Bronchial epithelial cell (primary cell): ENCODE data around the gene OPN4. TPM values are rescaled to one million over a fixed set of nuclear protein-coding genes. Genes with fewer than 3 reads are reported as not detected.
"Not testable (repeated sequence)": the region's sequence is repeated elsewhere in the genome, so short reads cannot be mapped to it uniquely, and the experiment has no call there.

ENCODE experiments used
- DNase-seq: peaks from one replicate; pipeline ENCODE4 v3.0.0-alpha.2; 2010; ENCODE audit warnings: low read depth
- FAIRE-seq: peaks from 2 replicates; lab custom pipeline; 2011; peaks lifted over from hg19 to GRCh38; lab: Jason Lieb, UNC
- H3K27me3 ChIP-seq: 2 replicates; pipeline ENCODE4 v1.5.1; 2011; ENCODE audit warnings: low read length; ENCODE audit not compliant: control insufficient read depth, insufficient read depth
- H3K36me3 ChIP-seq: 2 replicates; pipeline ENCODE4 v1.5.1; 2011; ENCODE audit warnings: low read length; ENCODE audit not compliant: control insufficient read depth, insufficient read depth
- H3K4me3 ChIP-seq: 2 replicates; pipeline ENCODE4 v1.5.1; 2011; ENCODE audit warnings: mild to moderate bottlenecking, low read depth, low read length, control low read depth
- CTCF ChIP-seq: IDR thresholded peaks from 2 replicates; pipeline ENCODE4 v1.5.1; 2011; ENCODE audit warnings: mild to moderate bottlenecking, moderate library complexity, low read length, control low read depth, inconsistent platforms; ENCODE audit not compliant: insufficient read depth, severe bottlenecking
- total RNA-seq: library from RNA; depleted of rRNA; stranded (reverse); fragments of >200 nt; gene quantifications from 2 replicates; pipeline ENCODE4 v1.2.1, GENCODE V29; 2014

Gene OPN4
- total RNA-seq, 1 donor from 2014 or later: not detected

GRCh38 chr10:86644794-86645445 lies 9.4 kb upstream of the OPN4 start:
- Histone ChIP-seq H3K36me3 (no peaks in the 10 kb centered on the region), H3K4me3 (no peak overlapping the region), H3K27me3 (peaks cover 2% of the 10 kb centered on the region)
- DNase-seq: no peak
- no peak for FAIRE-seq
- TF ChIP-seq CTCF: no peak

GRCh38 chr10:86645621-86646165 lies 8.7 kb upstream of the OPN4 start:
- not testable (repeated sequence) for H3K4me3 ChIP-seq, DNase-seq, H3K36me3 ChIP-seq, H3K27me3 ChIP-seq, FAIRE-seq

DNA sequence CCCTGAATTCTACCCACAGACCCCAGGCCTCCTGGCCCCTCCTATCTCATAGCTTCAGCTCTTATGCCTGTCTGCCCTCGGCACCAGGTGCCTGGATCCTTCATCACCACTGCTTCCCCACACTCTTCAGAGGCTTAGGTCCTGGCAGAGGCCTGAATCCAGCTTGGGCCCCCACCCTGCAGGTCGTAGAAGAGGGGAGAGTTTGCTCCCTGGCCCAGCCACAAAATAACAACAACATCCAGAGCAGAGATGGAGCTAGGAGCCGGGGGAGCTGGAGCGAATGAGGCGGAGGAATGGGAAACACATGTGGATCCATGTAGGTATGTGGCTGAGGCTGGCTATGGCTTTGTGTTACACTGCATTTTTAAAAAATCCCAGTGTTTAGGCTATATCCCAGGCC lies 7.8 kb upstream of the OPN4 start:
- no peak for DNase-seq

DNA sequence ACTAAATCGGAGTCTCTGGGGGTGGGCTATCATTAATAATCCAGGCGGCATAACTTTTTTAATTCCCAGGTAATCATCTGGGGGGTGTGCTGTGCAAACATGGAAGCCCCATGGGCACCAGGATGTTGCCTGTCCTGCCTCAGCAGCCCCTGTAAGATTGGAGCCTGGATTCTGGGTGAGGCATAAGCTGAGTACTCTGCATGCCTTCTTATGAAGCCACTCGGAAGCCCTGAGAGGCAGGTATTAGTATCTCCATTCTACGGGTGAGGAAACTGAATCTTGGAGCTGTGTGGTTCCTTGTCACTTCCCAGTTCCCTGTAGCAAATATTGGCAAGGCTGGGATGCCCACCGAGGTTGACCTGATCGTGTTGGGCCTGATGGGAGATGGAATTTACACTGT lies 7.4 kb upstream of the OPN4 start:
- H3K36me3 ChIP-seq: no peaks in the 10 kb centered on the region

More for the DNA sequence above, 7.8 kb upstream of the OPN4 start:
- no peak for TF ChIP-seq CTCF
- no peak for FAIRE-seq
- Histone ChIP-seq H3K27me3 (peaks cover 3% of the 10 kb centered on the region), H3K4me3 (no peak overlapping the region), H3K36me3 (no peaks in the 10 kb centered on the region)

GRCh38 chr10:86647773-86648703 lies 6.3 kb upstream of the OPN4 start:
- FAIRE-seq: no peak
- no peak for TF ChIP-seq CTCF

More for the DNA sequence above, 7.4 kb upstream of the OPN4 start:
- DNase-seq (no peak), FAIRE-seq (no peak)
- no peak for TF ChIP-seq CTCF
- peaks cover 3% of the 10 kb centered on the region for H3K27me3 ChIP-seq
- no peak overlapping the region for H3K4me3 ChIP-seq

GRCh38 chr10:86648704-86649427 lies 5.5 kb upstream of the OPN4 start:
- DNase-seq (peak; percentile 70), FAIRE-seq (no peak)
- TF ChIP-seq CTCF: no peak
- Histone ChIP-seq H3K27me3 (peaks cover 3% of the 10 kb centered on the region), H3K36me3 (no peaks in the 10 kb centered on the region), H3K4me3 (no peak overlapping the region)

More at GRCh38 chr10:86647773-86648703, 6.3 kb upstream of the OPN4 start:
- DNase-seq: no peak
- H3K4me3 ChIP-seq: no peak overlapping the region
- H3K27me3 ChIP-seq: peaks cover 3% of the 10 kb centered on the region
- no peaks in the 10 kb centered on the region for H3K36me3 ChIP-seq
